Endothelial cell of umbilical vein (primary cell): ENCODE results near the gene CEP78. TPM values are rescaled to one million over a fixed set of nuclear protein-coding genes. Genes with fewer than 3 reads are reported as not detected.

Experiments used
- BruUV-seq: library from RNA; stranded (reverse); fragments of 400-500 nt; replicated peaks from 2 replicates; lab custom pipeline; 2021; lab: Mats Ljungman, UMichigan
- CTCF ChIA-PET: fragments of 300-600, 350-600 bp; sonication (Branson Sonifier 250); formaldehyde crosslinking; loops from one replicate; lab custom pipeline; 2021; ENCODE audit warnings: antibody characterized with exemption, inconsistent platforms; lab: Charles Lee
- POLR2A ChIA-PET: fragments of 300-600, 350-600 bp; sonication (Branson Sonifier 250); formaldehyde crosslinking; loops from one replicate; lab custom pipeline; 2021; ENCODE audit warnings: antibody characterized with exemption, inconsistent platforms; lab: Charles Lee
- DNase-seq: peaks from one replicate; pipeline ENCODE4 v3.0.0-alpha.2; 2011; ENCODE audit warnings: low read depth, low spot score
- FAIRE-seq: peaks from 2 replicates; lab custom pipeline; 2011; peaks lifted over from hg19 to GRCh38; lab: Jason Lieb, UNC
- H2AFZ ChIP-seq: 2 replicates; pipeline ENCODE4 v1.6.0; 2012; ENCODE audit warnings: low read depth, low read length, control low read depth, inconsistent platforms
- H3K27ac ChIP-seq: 2 replicates; pipeline ENCODE4 v1.5.1; 2011; ENCODE audit warnings: low read depth, mild to moderate bottlenecking, control low read depth, low read length, moderate library complexity; ENCODE audit not compliant: insufficient read depth
- H3K27me3 ChIP-seq, 2 experiments: 2 replicates each; pipeline versions ENCODE4 v1.6.0 to v1.6.1; 2011; ENCODE audit warnings: low read length in 2 of 2, mixed read lengths in 1 of 2; ENCODE audit not compliant: control insufficient read depth in 2 of 2, insufficient read depth in 2 of 2
- H3K36me3 ChIP-seq, 2 experiments: 2 replicates in 1 of 2; 3 replicates in 1 of 2; pipeline ENCODE4 v1.5.1; 2011; ENCODE audit warnings: low read length in 2 of 2, mild to moderate bottlenecking in 1 of 2, moderate library complexity in 1 of 2; ENCODE audit not compliant: control insufficient read depth in 2 of 2, insufficient read depth in 2 of 2; ENCODE audit errors: extremely low read depth in 1 of 2
- H3K4me1 ChIP-seq: 3 replicates; pipeline ENCODE4 v1.5.1; 2011; ENCODE audit warnings: mild to moderate bottlenecking, low read length; ENCODE audit not compliant: control insufficient read depth, insufficient read depth; ENCODE audit errors: extremely low read depth
- H3K4me2 ChIP-seq: 2 replicates; pipeline ENCODE4 v1.6.1; 2011; ENCODE audit warnings: low read length, control low read depth, mixed read lengths; ENCODE audit not compliant: insufficient read depth
- H3K4me3 ChIP-seq, 3 experiments: fragments of 200-600 bp in 1 of 3; sonication (generic), shearing (Covaris generic) in 1 of 3; replicated peaks in 1 of 3; 2 replicates each; pipeline ENCODE4 v1.5.1; 2011 to 2016; ENCODE audit warnings: control low read depth in 3 of 3, low read length in 3 of 3, mild to moderate bottlenecking in 2 of 3, inconsistent platforms in 1 of 3, low read depth in 1 of 3, moderate library complexity in 1 of 3; ENCODE audit not compliant: insufficient read depth in 1 of 3
- H3K79me2 ChIP-seq: 2 replicates; pipeline ENCODE4 v1.6.0; 2012; ENCODE audit warnings: low read length, inconsistent platforms; ENCODE audit not compliant: control insufficient read depth, insufficient read depth
- H3K9ac ChIP-seq: replicated peaks from 2 replicates; pipeline ENCODE3; 2011; ENCODE audit warnings: low read length, control low read depth; ENCODE audit not compliant: insufficient read depth; ENCODE audit errors: extremely low read depth
- H3K9me1 ChIP-seq: replicated peaks from 3 replicates; pipeline ENCODE4 v1.6.0; 2011; ENCODE audit warnings: mild to moderate bottlenecking, low read length; ENCODE audit not compliant: control insufficient read depth, insufficient read depth; ENCODE audit errors: extremely low read depth
- H3K9me3 ChIP-seq: replicated peaks from 2 replicates; pipeline ENCODE4 v1.5.1; 2012; ENCODE audit warnings: low read length, inconsistent platforms; ENCODE audit not compliant: control insufficient read depth, insufficient read depth
- H4K20me1 ChIP-seq: replicated peaks from 2 replicates; pipeline ENCODE3; 2011; ENCODE audit warnings: mild to moderate bottlenecking, low read length; ENCODE audit not compliant: control insufficient read depth, insufficient read depth; ENCODE audit errors: extremely low read depth
- EZH2 ChIP-seq: IDR thresholded peaks from 2 replicates; pipeline ENCODE4 v1.6.1; 2012; ENCODE audit warnings: borderline replicate concordance, low read depth, mild to moderate bottlenecking, moderate library complexity, low read length, inconsistent platforms; ENCODE audit not compliant: severe bottlenecking
- FOS ChIP-seq: IDR thresholded peaks from 2 replicates; pipeline ENCODE4 v1.6.1; 2011; ENCODE audit warnings: mild to moderate bottlenecking, low read length, moderate library complexity, borderline replicate concordance; ENCODE audit not compliant: insufficient read depth
- GATA2 ChIP-seq: IDR thresholded peaks from 2 replicates; pipeline ENCODE4 v1.7.0; 2011; ENCODE audit warnings: low read depth, mild to moderate bottlenecking, moderate library complexity, mixed read lengths, low read length; ENCODE audit not compliant: insufficient read length, insufficient read depth
- JUN ChIP-seq: IDR thresholded peaks from 2 replicates; pipeline ENCODE4 v1.6.1; 2011; ENCODE audit warnings: borderline replicate concordance, low read depth; ENCODE audit not compliant: insufficient read length, insufficient read depth
- MAX ChIP-seq: IDR thresholded peaks from 2 replicates; pipeline ENCODE4 v1.6.1; 2011; ENCODE audit not compliant: insufficient read depth, insufficient read length
- MYC ChIP-seq: IDR thresholded peaks from one replicate; pipeline ENCODE4 v1.6.1; 2011; ENCODE audit warnings: mild to moderate bottlenecking, low read depth, low read length
- POLR2A ChIP-seq: IDR thresholded peaks from 2 replicates; pipeline ENCODE4 v1.6.1; 2012; ENCODE audit warnings: low read depth, mild to moderate bottlenecking, control low read depth, low read length
- POLR2AphosphoS5 ChIP-seq: IDR thresholded peaks from 2 replicates; pipeline ENCODE4 v1.6.1; 2012; ENCODE audit warnings: low read depth, mild to moderate bottlenecking, control low read depth, low read length, moderate library complexity; ENCODE audit not compliant: insufficient read depth
- dilution Hi-C: fragments of 300-500 bp; cut with MboI; formaldehyde crosslinking; loops from one replicate; pipeline ENCODE4 v1.15.0; 2019; ENCODE audit warnings: low sequenced_read_pairs; ENCODE audit not compliant: extremely low pct_ligation_motif_present
- intact Hi-C: fragments of 100-400 bp; cut with micrococcal nuclease; formaldehyde crosslinking; loops from one replicate; pipeline ENCODE4 v1.10.0; 2022
- polyA plus RNA-seq, 4 experiments: library from polyadenylated mRNA; depleted of rRNA in 3 of 4; stranded (reverse) in 3 of 4; unstranded in 1 of 4; fragments of >200 nt; gene quantifications; 2 replicates each; pipeline versions ENCODE4 v1.2.1 to v1.2.3, GENCODE V29; 2011 to 2012; ENCODE audit warnings: missing spikeins in 1 of 4
- total RNA-seq: library from RNA; stranded (reverse); gene quantifications from 2 replicates; pipeline ENCODE4 v1.2.3, GENCODE V29; 2021
- TF ChIP-seq, protein P1 (sequence below), 2 donors: IDR thresholded peaks; 1 replicate in 1 of 2; 2 replicates in 1 of 2; pipeline ENCODE4 v1.5.1; 2011; ENCODE audit warnings: low read length in 2 of 2, mild to moderate bottlenecking in 2 of 2, moderate library complexity in 2 of 2, control low read depth in 1 of 2, inconsistent platforms in 1 of 2, low read depth in 1 of 2; ENCODE audit not compliant: insufficient read depth in 1 of 2; ENCODE audit errors: extremely low read depth in 1 of 2

CEP78 gene
- total and polyA plus RNA-seq, 2 donors (not counting 3 experiments of a cell fraction or from before 2014, with no cell fraction given): 6.5 to 35.9 TPM

DNA sequence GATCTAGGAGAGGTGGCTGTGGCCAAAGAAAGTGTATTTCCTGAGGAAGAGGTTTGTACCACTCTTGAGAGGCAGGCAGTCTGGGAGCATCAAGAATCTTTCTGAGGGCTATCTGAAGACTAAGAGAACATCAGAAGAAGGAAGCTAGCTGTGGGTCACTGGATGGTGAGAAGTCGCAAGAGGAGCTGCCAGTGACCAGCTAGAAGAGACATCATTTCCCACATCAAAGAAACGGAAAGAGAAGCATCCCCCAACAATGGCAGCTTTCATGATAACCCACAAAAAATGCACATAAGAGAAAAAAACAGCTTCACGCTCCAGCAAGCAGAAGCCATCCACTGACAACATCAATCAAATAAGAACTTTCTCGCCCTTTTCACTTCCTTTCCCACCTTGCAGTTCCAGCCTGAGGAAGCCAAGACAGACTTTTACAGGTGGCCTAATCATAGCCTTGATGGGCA, 25.0 kb upstream of the CEP78 start:
- DNase-seq: no peak
- H3K9ac ChIP-seq: no peak overlapping the region

More for the DNA sequence above, 25.0 kb upstream of the CEP78 start:
- no peaks in the 10 kb centered on the region for H3K9me1 ChIP-seq
- TF ChIP-seq MYC (no peak), EZH2 (no peak), FOS (no peak), GATA2 (no peak), POLR2A (no peak), JUN (no peak), POLR2AphosphoS5 (no peak), MAX (no peak)
- TF ChIP-seq, protein P1, sequence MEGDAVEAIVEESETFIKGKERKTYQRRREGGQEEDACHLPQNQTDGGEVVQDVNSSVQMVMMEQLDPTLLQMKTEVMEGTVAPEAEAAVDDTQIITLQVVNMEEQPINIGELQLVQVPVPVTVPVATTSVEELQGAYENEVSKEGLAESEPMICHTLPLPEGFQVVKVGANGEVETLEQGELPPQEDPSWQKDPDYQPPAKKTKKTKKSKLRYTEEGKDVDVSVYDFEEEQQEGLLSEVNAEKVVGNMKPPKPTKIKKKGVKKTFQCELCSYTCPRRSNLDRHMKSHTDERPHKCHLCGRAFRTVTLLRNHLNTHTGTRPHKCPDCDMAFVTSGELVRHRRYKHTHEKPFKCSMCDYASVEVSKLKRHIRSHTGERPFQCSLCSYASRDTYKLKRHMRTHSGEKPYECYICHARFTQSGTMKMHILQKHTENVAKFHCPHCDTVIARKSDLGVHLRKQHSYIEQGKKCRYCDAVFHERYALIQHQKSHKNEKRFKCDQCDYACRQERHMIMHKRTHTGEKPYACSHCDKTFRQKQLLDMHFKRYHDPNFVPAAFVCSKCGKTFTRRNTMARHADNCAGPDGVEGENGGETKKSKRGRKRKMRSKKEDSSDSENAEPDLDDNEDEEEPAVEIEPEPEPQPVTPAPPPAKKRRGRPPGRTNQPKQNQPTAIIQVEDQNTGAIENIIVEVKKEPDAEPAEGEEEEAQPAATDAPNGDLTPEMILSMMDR (IDR thresholded peaks at IDR 0.05; ENCODE audit: extremely low read depth in 1 of 2, insufficient read depth in 1 of 2, low read depth in 1 of 2, low read length in 2 of 2): no peak
- no peak overlapping the region for H3K4me2 ChIP-seq
- no peak overlapping the region for H3K27ac ChIP-seq
- no TSS peak for BruUV-seq
- peaks cover 11% of the 10 kb centered on the region for H3K4me1 ChIP-seq
- H3K27me3 ChIP-seq: no peaks in the 10 kb centered on the region
- H3K9me3 ChIP-seq: no peaks in the 10 kb centered on the region
- dilution Hi-C loops: no loop called here
- no peak for FAIRE-seq
- no peak overlapping the region for H3K4me3 ChIP-seq
- H3K79me2 ChIP-seq: no peaks in the 10 kb centered on the region
- no peak overlapping the region for H2AFZ ChIP-seq
- POLR2A ChIA-PET: no interaction called here
- H3K36me3 ChIP-seq: no peaks in the 10 kb centered on the region
- no peaks in the 10 kb centered on the region for H4K20me1 ChIP-seq
- intact Hi-C loops: loop anchor here (5.0 to 10.0 kb wide), 4 partner anchors 79 to 756 kb away; no protein-coding TSS in a partner anchor
- CTCF ChIA-PET: interaction anchor here (0.7 to 1.7 kb wide), 6 partner anchors 16 to 827 kb away, joined by 3 to 13 read pairs (median 4); no protein-coding TSS in a partner anchor
